Prostate gland (tissue), 2 donors: Measurements from ENCODE around the gene ZNF770.

Experiments used
- POLR2A ChIP-seq: fragments of 450-650 bp; IDR thresholded peaks from one replicate; pipeline ENCODE4 v1.6.1; 2016; ENCODE audit warnings: antibody characterized with exemption, mild to moderate bottlenecking
- TF ChIP-seq, protein P1 (sequence below), 4 experiments: fragments of 200-600 bp in 2 of 4; fragments of 450-650 bp in 2 of 4; sonication (generic) in 2 of 4; IDR thresholded peaks; 1 replicate in 3 of 4; 2 replicates in 1 of 4; pipeline ENCODE4 v1.5.1; 2016 to 2019; ENCODE audit warnings: antibody characterized with exemption in 4 of 4, mild to moderate bottlenecking in 2 of 4, moderate library complexity in 2 of 4

GRCh38 chr15:34994925-34995324 lies 6.8 kb upstream of the ZNF770 start:
- TF ChIP-seq, protein P1, sequence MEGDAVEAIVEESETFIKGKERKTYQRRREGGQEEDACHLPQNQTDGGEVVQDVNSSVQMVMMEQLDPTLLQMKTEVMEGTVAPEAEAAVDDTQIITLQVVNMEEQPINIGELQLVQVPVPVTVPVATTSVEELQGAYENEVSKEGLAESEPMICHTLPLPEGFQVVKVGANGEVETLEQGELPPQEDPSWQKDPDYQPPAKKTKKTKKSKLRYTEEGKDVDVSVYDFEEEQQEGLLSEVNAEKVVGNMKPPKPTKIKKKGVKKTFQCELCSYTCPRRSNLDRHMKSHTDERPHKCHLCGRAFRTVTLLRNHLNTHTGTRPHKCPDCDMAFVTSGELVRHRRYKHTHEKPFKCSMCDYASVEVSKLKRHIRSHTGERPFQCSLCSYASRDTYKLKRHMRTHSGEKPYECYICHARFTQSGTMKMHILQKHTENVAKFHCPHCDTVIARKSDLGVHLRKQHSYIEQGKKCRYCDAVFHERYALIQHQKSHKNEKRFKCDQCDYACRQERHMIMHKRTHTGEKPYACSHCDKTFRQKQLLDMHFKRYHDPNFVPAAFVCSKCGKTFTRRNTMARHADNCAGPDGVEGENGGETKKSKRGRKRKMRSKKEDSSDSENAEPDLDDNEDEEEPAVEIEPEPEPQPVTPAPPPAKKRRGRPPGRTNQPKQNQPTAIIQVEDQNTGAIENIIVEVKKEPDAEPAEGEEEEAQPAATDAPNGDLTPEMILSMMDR (IDR thresholded peaks at IDR 0.05) = no peak
- TF ChIP-seq POLR2A = no peak
